RWPE1 (cell line): ENCODE results near the gene PRLR.

Experiments
- CTCF ChIA-PET: fragments of 350-600 bp; sonication (Branson Sonifier 250); formaldehyde crosslinking; extraction: SDS; loops from one replicate; lab custom pipeline; 2021; lab: Yijun Ruan, JAX
- POLR2A ChIA-PET: fragments of 400-600 bp; formaldehyde crosslinking; extraction: SDS; loops from one replicate; lab custom pipeline; 2020; ENCODE audit warnings: antibody characterized with exemption; ENCODE audit not compliant: low non-redundant PET; lab: Yijun Ruan, JAX
- DNase-seq: peaks from one replicate; pipeline ENCODE4 v3.0.0; 2012; ENCODE audit warnings: low spot score
- H3K27ac ChIP-seq: fragments of 450-650 bp; 2 replicates; pipeline ENCODE4 v1.5.1; 2017
- CTCF ChIP-seq: fragments of 450-650 bp; conservative IDR thresholded peaks from 2 replicates; pipeline ENCODE4 v1.5.1; 2017; ENCODE audit warnings: low read depth, mild to moderate bottlenecking

Gene PRLR

GRCh38 chr5:35094948-35095347 is 135.3 kb downstream of the PRLR start:
- TF ChIP-seq CTCF = no peak
- POLR2A ChIA-PET = no interaction called here
- H3K27ac ChIP-seq = no peak overlapping the region
- CTCF ChIA-PET = no interaction called here
- DNase-seq = no peak

GRCh38 chr5:35092703-35093102 is 137.6 kb downstream of the PRLR start:
- H3K27ac ChIP-seq = no peak overlapping the region
- DNase-seq = no peak
- ChIA-PET POLR2A (no interaction called here), CTCF (interaction anchor here (0.5 to 0.6 kb wide), 3 partner anchors 34 to 187 kb away, joined by 3 to 6 read pairs (median 5); no protein-coding TSS in a partner anchor)
- no peak for TF ChIP-seq CTCF

GRCh38 chr5:35091704-35092103 is 138.6 kb downstream of the PRLR start:
- TF ChIP-seq CTCF = no peak
- POLR2A ChIA-PET = no interaction called here
- no peak overlapping the region for H3K27ac ChIP-seq
- CTCF ChIA-PET = no interaction called here
- no peak for DNase-seq

- H3K27ac ChIP-seq = no peak overlapping the region
- ChIA-PET POLR2A (no interaction called here), CTCF (interaction anchor here (0.7 to 1.6 kb wide), 4 partner anchors 40 to 837 kb away, joined by 3 to 5 read pairs (median 4); no protein-coding TSS in a partner anchor)
- DNase-seq = peak; percentile 53
- TF ChIP-seq CTCF = peak; percentile 85
These were observed 140.7 kb downstream of the PRLR start for GRCh38 chr5:35089334-35090314.

- DNase-seq = peak; percentile 11
- H3K27ac ChIP-seq = no peak overlapping the region
- ChIA-PET POLR2A (no interaction called here), CTCF (interaction anchor here (0.8 to 1.8 kb wide), 2 partner anchors 85 to 126 kb away, joined by 3 to 6 read pairs; no protein-coding TSS in a partner anchor)
- no peak for TF ChIP-seq CTCF
These were observed 142.3 kb downstream of the PRLR start for GRCh38 chr5:35087991-35088390.

- no peak for TF ChIP-seq CTCF
- no peak for DNase-seq
- ChIA-PET POLR2A (no interaction called here), CTCF (no interaction called here)
- H3K27ac ChIP-seq = no peak overlapping the region
These were observed 147.1 kb downstream of the PRLR start for GRCh38 chr5:35083150-35083549.
